ENCODE measurements around the gene PRELID3B.
"Not testable (repeated sequence)": the region's sequence is repeated elsewhere in the genome, so short reads cannot be mapped to it uniquely, and the experiment has no call there.

The PRELID3B gene

DNA sequence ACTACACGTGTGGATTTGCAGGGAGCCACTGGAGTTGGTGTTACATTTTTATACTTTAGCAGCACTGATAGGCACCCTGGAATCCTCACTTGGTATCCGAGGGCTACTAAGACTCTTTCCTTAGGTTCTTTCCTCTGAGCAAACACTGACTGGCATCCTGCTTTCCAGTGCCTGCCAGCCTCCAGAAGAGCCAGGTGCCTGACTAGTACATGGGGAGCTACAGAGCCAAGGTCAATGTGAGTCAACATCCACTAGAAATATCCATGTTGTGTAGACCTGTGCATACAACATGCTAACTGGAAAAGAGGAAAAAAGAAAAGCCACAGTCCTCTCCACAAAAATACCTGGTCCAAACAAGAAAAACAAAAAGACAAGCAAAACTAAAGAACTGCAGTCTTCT lies 17.5 kb downstream of the PRELID3B start:
- no peak for DNase-seq

DNA sequence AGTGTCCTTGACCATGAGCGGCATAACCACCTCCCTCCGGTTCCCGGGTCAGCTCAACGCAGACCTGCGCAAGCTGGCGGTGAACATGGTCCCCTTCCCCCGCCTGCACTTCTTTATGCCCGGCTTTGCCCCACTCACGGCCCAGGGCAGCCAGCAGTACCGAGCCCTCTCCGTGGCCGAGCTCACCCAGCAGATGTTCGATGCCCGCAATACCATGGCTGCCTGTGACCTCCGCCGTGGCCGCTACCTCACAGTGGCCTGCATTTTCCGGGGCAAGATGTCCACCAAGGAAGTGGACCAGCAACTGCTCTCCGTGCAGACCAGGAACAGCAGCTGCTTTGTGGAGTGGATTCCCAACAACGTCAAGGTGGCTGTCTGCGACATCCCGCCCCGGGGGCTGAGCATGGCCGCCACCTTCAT lies 18.5 kb downstream of the PRELID3B start:
- DNase-seq, result no peak

- no peak for DNase-seq
These were observed 19.0 kb downstream of the PRELID3B start for GRCh38 chr20:59023616-59024015.

DNA sequence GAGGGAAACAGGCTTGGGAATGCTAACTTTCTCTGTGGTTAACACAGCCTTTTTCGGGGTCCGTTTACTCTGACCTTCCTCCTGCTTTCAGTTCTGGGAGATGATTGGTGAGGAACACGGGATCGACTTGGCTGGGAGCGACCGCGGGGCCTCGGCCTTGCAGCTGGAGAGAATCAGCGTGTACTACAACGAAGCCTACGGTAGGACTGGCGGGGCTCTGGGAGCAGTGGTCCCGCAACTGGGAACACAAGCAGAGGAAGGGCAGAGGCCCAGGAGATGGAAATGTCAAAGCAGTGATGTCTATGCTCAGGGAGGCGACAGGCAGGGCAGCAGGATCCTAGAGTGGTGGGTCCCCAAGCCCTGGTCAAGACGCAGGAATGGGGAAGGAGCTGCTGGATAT lies 19.8 kb downstream of the PRELID3B start:
- no peak for DNase-seq

DNA sequence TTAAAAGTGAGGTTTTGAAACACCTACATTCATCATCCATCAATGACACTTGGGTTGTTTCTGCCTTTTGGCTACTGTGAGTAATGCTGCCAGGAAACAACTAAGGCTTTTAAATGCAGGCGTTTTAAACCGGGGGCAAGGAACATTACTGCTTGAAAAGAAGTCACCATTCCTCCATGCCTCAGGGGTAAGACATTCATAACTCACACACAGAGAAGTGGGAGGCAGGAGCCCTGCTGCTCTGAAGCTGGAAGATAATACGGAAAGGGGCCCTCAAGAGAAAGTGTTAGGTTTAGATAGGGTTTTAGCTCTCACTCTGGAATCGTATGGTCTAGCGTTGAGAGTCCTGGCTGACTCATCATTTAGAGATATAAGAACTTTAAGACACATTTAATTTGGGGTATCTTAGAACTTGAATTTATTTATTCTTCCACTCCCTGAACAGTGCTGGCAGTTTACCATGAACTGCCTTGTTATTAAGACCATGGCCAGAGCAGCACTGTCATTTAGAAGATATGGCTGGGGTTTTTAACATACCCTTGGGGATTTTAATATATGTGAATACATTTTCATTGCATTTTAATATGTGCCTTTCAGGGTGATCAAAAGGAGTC lies 21.5 kb downstream of the PRELID3B start:
- no peak for DNase-seq

GRCh38 chr20:59019217-59019616 lies 23.4 kb downstream of the PRELID3B start, which contains the start of gene TUBB1:
TUBB1 (plus strand) TSS chr20:59019429; CDS start chr20:59019523, 94 bp downstream.
- no peak for DNase-seq

GRCh38 chr20:59018817-59019216 lies 23.8 kb downstream of the PRELID3B start:
- no peak for DNase-seq

- no peak for DNase-seq
These were observed 24.9 kb downstream of the PRELID3B start for GRCh38 chr20:59017493-59018231.

DNA sequence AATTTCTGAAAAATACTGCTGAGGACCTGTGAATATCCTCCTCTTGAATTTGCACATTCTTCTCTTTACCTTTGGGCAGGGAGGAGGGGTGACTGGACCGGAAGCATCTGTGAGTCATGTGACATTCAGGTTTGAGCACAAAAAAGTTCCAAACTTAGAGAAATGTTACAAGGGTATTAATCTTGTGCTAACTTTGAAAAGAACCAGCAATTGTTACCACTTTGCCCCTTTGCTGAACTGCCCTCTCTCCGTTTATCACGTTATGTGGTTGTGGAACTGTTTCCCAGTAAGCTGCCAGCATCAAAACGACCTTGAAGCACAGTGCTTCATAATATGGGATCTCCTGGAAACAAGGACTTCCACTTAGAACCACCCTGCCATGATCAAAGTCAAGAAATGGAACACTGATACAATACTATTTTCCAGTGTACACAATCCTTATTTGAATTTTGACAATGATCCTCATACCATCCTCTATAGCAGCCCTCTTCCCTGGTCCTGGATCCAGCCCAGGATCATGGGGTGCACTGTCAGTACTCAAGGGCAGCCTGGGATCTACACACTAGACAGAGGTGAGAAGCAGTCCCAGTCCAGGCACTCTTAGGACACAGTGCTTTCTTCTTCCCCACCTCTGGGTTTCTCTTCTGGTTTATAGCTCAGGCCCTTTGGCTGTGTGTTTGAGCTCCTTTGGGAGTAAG lies 25.6 kb downstream of the PRELID3B start:
- DNase-seq, result no peak

DNA sequence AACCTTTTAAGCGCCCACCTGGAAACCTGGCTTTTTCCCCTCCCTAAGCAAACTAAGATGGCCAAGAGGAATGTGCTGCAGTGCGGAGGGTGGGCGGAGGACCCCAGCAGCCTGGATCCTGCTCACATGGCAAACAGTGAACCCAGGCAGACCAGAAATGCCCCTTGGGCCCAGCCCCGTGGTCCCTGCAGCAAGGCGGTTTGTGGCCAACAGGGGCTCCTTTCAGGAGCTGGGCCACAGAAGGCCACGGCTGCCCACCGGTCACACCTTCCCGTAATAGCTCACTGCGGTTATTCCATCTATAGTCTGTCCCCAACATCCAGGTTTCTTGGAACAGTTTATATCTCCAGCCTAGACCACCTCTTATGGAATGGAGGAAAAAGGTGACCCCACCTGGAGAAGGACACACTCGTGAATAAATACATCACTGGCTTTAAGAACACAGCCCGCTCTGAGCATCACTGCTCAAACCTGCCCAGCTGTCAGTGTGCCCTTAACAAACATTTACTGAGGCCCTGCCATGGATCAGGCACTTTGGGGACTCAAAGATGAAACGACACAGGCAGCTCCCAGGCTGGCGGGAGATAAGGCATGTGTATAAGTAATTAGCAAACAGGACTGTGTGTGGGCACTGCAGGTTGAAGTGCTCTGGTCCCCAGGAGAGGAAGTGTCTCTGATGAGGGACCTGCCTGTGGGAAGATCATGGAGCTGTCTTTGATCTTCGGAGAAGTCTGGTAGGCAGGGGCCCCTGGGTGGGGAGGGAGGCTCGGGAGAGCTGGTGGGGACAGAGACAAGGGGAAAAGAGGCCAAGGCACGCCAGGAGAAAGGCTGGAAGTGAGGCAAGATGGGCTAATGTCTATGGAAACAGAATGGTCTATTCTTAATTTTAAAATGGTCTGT lies 26.5 kb downstream of the PRELID3B start:
- no peak for DNase-seq

- DNase-seq, result no peak
These were observed 27.2 kb downstream of the PRELID3B start for GRCh38 chr20:59015411-59015810.

- DNase-seq, result no peak
These were observed 27.8 kb downstream of the PRELID3B start for GRCh38 chr20:59014680-59015389.

- no peak for DNase-seq
These were observed 28.5 kb downstream of the PRELID3B start for GRCh38 chr20:59013959-59014608.

GRCh38 chr20:59013031-59013951 lies 29.3 kb downstream of the PRELID3B start:
- no peak for DNase-seq

DNA sequence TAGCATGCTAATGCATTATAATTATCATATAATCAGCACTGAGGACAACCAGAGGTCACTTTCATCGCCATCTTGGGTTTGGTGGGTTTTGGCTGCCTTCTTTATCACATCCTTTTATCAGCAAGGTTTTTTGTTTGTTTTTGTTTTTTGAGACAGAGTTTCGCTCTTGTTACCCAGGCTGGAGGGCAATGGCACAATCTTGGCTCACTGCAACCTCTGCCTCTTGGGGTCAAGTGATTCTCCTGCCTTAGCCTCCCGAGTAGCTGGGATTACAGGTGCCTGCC lies 30.8 kb downstream of the PRELID3B start:
- DNase-seq, result not testable (repeated sequence)

- no peak for DNase-seq
These were observed 31.4 kb downstream of the PRELID3B start for GRCh38 chr20:59010995-59011873.

- DNase-seq, result no peak
These were observed 32.1 kb downstream of the PRELID3B start for GRCh38 chr20:59010321-59010994.

GRCh38 chr20:59008715-59009336 lies 33.8 kb downstream of the PRELID3B start:
- no peak for DNase-seq
